Measurements from ENCODE around the gene ELK3.

Gene ELK3

GRCh38 chr12:96167492-96167891 is 26.7 kb upstream of the ELK3 start:
- TF ChIP-seq POLR2A (IDR thresholded peaks at IDR 0.05; ENCODE audit: low read depth, low read length) = no peak
- no peak for TF ChIP-seq TAF1 (IDR thresholded peaks at IDR 0.05; ENCODE audit: borderline replicate concordance, low read depth, low read length)
- TF ChIP-seq POLR2AphosphoS5 (IDR thresholded peaks at IDR 0.05; ENCODE audit: low read depth, low read length) = no peak
- FAIRE-seq (no peak), DNase-seq (ENCODE audit: insufficient read length) (no peak)

DNA sequence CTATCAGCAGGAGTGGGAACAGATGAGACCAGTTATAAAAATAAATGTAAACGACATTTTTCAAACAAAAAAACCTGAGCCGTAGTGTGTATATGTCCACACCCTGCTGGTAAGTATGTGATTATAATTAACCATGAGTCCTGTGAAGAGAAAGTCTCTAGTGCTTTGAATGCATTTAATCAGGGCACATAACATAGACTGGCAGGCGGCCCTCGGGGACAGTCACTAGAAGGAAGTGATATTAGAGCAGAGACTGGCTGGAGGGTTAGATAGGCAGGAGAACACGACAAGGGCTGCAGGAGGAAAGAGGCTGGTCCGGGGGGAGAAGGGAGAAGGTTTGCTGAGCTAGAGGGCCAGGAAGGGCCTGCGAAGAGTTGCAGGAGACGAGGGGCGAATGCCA is 23.8 kb upstream of the ELK3 start:
- DNase-seq (ENCODE audit: insufficient read length) (no peak), FAIRE-seq (no peak)

DNA sequence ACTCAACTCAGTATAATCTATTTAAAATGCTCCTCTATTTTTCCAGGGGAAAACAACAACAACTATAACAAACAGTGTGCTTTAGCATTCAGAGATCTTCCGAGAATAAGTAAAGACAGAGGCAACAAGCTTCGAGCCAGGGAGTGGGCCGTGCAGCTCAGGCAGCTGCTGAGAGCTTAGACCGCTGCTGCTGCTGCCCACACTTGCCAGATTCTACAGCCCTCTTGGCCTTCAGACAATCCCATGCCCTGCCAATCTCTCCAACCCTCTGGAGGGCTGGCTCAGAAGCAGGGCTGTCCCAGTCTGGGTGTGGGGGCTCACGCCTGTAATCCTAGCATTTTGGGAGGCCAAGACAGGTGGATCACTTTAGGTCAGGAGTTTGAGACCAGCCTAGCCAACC is 23.4 kb upstream of the ELK3 start:
- TF ChIP-seq POLR2AphosphoS5 (IDR thresholded peaks at IDR 0.05; ENCODE audit: low read depth, low read length) (no peak), TAF1 (IDR thresholded peaks at IDR 0.05; ENCODE audit: borderline replicate concordance, low read depth, low read length) (no peak), POLR2A (IDR thresholded peaks at IDR 0.05; ENCODE audit: low read depth, low read length) (no peak)
- no peak for DNase-seq (ENCODE audit: insufficient read length)
- FAIRE-seq = no peak

More for the DNA sequence above, 23.8 kb upstream of the ELK3 start:
- TF ChIP-seq TAF1 (IDR thresholded peaks at IDR 0.05; ENCODE audit: borderline replicate concordance, low read depth, low read length) = no peak
- no peak for TF ChIP-seq POLR2AphosphoS5 (IDR thresholded peaks at IDR 0.05; ENCODE audit: low read depth, low read length)
- TF ChIP-seq POLR2A (IDR thresholded peaks at IDR 0.05; ENCODE audit: low read depth, low read length) = no peak

- no peak for FAIRE-seq
- TF ChIP-seq POLR2A (IDR thresholded peaks at IDR 0.05; ENCODE audit: low read depth, low read length) (no peak), TAF1 (IDR thresholded peaks at IDR 0.05; ENCODE audit: borderline replicate concordance, low read depth, low read length) (no peak), POLR2AphosphoS5 (IDR thresholded peaks at IDR 0.05; ENCODE audit: low read depth, low read length) (no peak)
- no peak for DNase-seq (ENCODE audit: insufficient read length)
Measured at GRCh38 chr12:96171905-96172304, 22.3 kb upstream of the ELK3 start.

DNA sequence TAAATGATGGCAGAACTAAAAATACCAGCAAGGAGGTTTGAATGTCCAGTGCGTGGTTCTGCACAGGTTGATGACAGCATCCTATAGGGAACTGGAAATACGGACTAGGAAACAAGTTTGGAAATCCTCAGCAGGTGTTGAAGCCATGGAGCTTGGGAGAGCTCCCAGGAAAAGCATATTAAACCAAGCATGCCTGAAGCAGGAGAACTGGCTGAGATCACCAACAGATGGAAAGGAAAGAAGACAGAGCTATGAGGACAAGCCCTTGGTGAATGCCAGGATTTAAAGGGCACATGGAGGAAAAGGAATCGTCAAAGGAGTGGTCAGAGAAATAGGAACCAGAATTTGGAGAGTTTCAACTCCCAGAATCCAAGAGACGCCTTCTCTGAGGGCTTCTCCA is 21.2 kb upstream of the ELK3 start:
- FAIRE-seq (no peak), DNase-seq (ENCODE audit: insufficient read length) (no peak)
- TF ChIP-seq POLR2A (IDR thresholded peaks at IDR 0.05; ENCODE audit: low read depth, low read length) (no peak), TAF1 (IDR thresholded peaks at IDR 0.05; ENCODE audit: borderline replicate concordance, low read depth, low read length) (no peak), POLR2AphosphoS5 (IDR thresholded peaks at IDR 0.05; ENCODE audit: low read depth, low read length) (no peak)

- TF ChIP-seq POLR2AphosphoS5 (IDR thresholded peaks at IDR 0.05; ENCODE audit: low read depth, low read length) (no peak), TAF1 (IDR thresholded peaks at IDR 0.05; ENCODE audit: borderline replicate concordance, low read depth, low read length) (no peak), POLR2A (IDR thresholded peaks at IDR 0.05; ENCODE audit: low read depth, low read length) (no peak)
- FAIRE-seq (no peak), DNase-seq (ENCODE audit: insufficient read length) (no peak)
Measured at GRCh38 chr12:96176575-96176974, 17.6 kb upstream of the ELK3 start.

DNA sequence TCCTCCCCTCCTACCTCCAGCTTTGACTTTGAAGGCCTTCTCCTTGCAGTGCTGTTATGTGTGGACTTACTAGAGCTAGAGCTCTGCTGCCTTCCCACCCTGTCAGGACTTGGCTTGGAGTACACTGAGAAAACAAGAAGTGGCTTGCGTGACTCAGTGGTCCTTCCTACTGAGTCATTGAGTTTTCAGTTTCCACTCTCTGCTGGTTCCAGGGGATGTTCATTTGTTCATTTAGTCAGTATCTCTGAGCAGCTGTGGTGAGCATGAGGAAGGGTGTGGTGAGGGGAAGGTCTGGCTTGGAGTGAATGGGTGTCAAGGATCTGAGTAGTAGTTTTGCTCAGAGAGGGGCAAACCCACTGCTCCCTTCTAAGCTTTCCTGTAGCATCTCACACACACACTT is 17.2 kb upstream of the ELK3 start:
- FAIRE-seq (peak; percentile 60), DNase-seq (ENCODE audit: insufficient read length) (no peak)
- TF ChIP-seq TAF1 (IDR thresholded peaks at IDR 0.05; ENCODE audit: borderline replicate concordance, low read depth, low read length) = no peak
- TF ChIP-seq POLR2A (IDR thresholded peaks at IDR 0.05; ENCODE audit: low read depth, low read length) = no peak
- no peak for TF ChIP-seq POLR2AphosphoS5 (IDR thresholded peaks at IDR 0.05; ENCODE audit: low read depth, low read length)

GRCh38 chr12:96183734-96184370 is 10.3 kb upstream of the ELK3 start:
- TF ChIP-seq POLR2A (IDR thresholded peaks at IDR 0.05; ENCODE audit: low read depth, low read length) = no peak
- no peak for TF ChIP-seq POLR2AphosphoS5 (IDR thresholded peaks at IDR 0.05; ENCODE audit: low read depth, low read length)
- no peak for TF ChIP-seq TAF1 (IDR thresholded peaks at IDR 0.05; ENCODE audit: borderline replicate concordance, low read depth, low read length)
- DNase-seq (ENCODE audit: insufficient read length) (no peak), FAIRE-seq (no peak)

- TF ChIP-seq TAF1 (IDR thresholded peaks at IDR 0.05; ENCODE audit: borderline replicate concordance, low read depth, low read length) (no peak), POLR2AphosphoS5 (IDR thresholded peaks at IDR 0.05; ENCODE audit: low read depth, low read length) (no peak), POLR2A (IDR thresholded peaks at IDR 0.05; ENCODE audit: low read depth, low read length) (no peak)
- no peak for DNase-seq (ENCODE audit: insufficient read length)
- FAIRE-seq = no peak
Measured at GRCh38 chr12:96185914-96186313, 8.3 kb upstream of the ELK3 start.

DNA sequence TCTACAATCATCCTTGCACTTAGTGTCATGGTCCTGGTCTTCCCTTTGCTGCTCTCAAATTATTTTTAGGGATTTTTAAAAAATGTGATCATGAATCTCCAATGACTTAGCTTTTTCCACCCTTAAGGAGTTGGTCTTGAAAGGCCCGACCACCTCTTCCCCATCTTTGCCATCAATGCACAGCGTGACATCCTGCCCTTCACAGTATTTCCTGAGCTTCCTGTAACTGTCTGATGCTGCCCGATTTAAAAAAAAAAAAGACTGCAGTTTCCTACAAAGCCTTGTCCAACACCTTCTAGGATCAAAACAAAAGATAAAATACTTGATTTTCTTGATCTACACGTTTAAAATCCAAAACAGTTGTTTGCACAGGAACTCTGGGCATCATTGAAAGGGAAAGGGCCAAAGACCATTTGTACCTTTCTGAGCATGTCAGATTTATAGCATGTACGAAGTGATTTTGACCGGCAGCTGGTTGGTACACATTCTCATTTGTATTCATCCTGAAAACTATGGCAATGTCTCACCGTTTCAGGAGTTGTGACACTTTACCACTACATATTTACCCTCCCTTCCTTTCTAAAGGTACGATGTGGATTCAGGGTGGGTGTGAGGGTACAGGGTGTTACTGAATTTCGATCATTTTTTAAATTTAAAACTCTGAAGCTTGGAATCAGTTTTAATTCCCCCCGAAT is 7.4 kb upstream of the ELK3 start:
- TF ChIP-seq TAF1 (IDR thresholded peaks at IDR 0.05; ENCODE audit: borderline replicate concordance, low read depth, low read length) (no peak), POLR2A (IDR thresholded peaks at IDR 0.05; ENCODE audit: low read depth, low read length) (no peak), POLR2AphosphoS5 (IDR thresholded peaks at IDR 0.05; ENCODE audit: low read depth, low read length) (no peak)
- FAIRE-seq (no peak), DNase-seq (ENCODE audit: insufficient read length) (no peak)

DNA sequence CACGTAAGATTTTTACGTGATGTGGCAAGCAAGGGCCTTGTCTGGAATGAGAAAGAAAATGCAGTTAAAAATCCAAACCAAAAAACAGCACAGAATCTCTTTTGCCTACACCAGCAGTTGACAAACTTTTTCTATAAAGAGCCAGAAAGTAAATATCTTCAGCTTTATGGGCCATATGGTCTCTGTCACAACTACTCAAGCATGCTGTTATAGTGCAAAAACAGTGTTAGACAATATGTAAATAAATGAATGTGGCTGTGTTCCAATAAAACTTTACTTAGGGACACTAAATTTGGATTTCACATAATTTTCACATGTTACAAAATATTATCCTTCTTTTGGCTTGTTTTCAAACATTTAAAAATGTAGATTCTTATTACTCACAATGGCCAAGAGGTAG is 6.2 kb upstream of the ELK3 start:
- no peak for TF ChIP-seq POLR2AphosphoS5 (IDR thresholded peaks at IDR 0.05; ENCODE audit: low read depth, low read length)
- no peak for TF ChIP-seq TAF1 (IDR thresholded peaks at IDR 0.05; ENCODE audit: borderline replicate concordance, low read depth, low read length)
- no peak for TF ChIP-seq POLR2A (IDR thresholded peaks at IDR 0.05; ENCODE audit: low read depth, low read length)
- DNase-seq (ENCODE audit: insufficient read length) (no peak), FAIRE-seq (no peak)

DNA sequence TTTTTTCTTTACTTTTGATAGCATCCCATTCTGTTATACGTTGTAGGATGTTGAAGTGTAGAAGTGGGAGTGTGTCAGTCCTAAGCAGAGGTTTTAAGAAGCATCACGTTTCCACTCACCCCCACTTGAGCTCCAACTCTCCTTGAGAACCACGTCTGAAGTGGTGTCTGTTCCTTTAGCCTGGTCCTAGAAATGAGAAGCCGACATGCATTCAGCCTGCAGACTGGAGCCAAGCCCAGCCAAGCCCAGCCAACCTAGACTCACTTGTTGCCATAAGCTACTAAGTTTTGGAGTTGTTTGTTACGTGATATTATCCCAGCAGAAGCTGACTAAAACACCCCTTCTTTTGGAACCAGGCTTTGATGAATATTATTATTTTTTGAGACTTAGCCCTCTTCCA is 4.4 kb upstream of the ELK3 start:
- DNase-seq (ENCODE audit: insufficient read length) (no peak), FAIRE-seq (no peak)

More for the DNA sequence above, 4.4 kb upstream of the ELK3 start:
- TF ChIP-seq POLR2A (IDR thresholded peaks at IDR 0.05; ENCODE audit: low read depth, low read length) (no peak), TAF1 (IDR thresholded peaks at IDR 0.05; ENCODE audit: borderline replicate concordance, low read depth, low read length) (no peak), POLR2AphosphoS5 (IDR thresholded peaks at IDR 0.05; ENCODE audit: low read depth, low read length) (no peak)
